Right hindlimb (tissue), 1 donor: ENCODE measurements around the gene CHD2.
"Not testable (repeated sequence)": the region's sequence is repeated elsewhere in the genome, so short reads cannot be mapped to it uniquely, and the experiment has no call there.

ENCODE experiments used
- DNase-seq: peaks from one replicate; pipeline ENCODE4 v3.0.0-alpha.2; 2018

CHD2 gene

GRCh38 chr15:92906563-92907081 is 6.5 kb downstream of the CHD2 start:
- DNase-seq, result no peak

- no peak for DNase-seq
Measured at GRCh38 chr15:92907229-92907628, 7.1 kb downstream of the CHD2 start.

- DNase-seq, result no peak
Measured at GRCh38 chr15:92907896-92908712, 8.0 kb downstream of the CHD2 start.

- no peak for DNase-seq
Measured at GRCh38 chr15:92908713-92909057, 8.6 kb downstream of the CHD2 start.

- DNase-seq, result no peak
Measured at GRCh38 chr15:92909136-92909781, 9.1 kb downstream of the CHD2 start.

GRCh38 chr15:92910451-92910850 is 10.3 kb downstream of the CHD2 start:
- no peak for DNase-seq

- no peak for DNase-seq
Measured at GRCh38 chr15:92914103-92914499, 14.0 kb downstream of the CHD2 start.

GRCh38 chr15:92914768-92915221 is 14.7 kb downstream of the CHD2 start:
- DNase-seq, result no peak

- DNase-seq, result no peak
Measured at GRCh38 chr15:92915766-92916435, 15.8 kb downstream of the CHD2 start.

GRCh38 chr15:92917598-92918407 is 17.7 kb downstream of the CHD2 start:
- peak; percentile 93 for DNase-seq

GRCh38 chr15:92918881-92919280 is 18.8 kb downstream of the CHD2 start:
- not testable (repeated sequence) for DNase-seq

- DNase-seq, result no peak
Measured at GRCh38 chr15:92920595-92921161, 20.6 kb downstream of the CHD2 start.

GRCh38 chr15:92921215-92922131 is 21.3 kb downstream of the CHD2 start:
- no peak for DNase-seq

GRCh38 chr15:92922418-92923002 is 22.4 kb downstream of the CHD2 start:
- DNase-seq, result no peak

- DNase-seq, result no peak
Measured at GRCh38 chr15:92924216-92924615, 24.1 kb downstream of the CHD2 start.

- no peak for DNase-seq
Measured at GRCh38 chr15:92925454-92925853, 25.3 kb downstream of the CHD2 start.

- no peak for DNase-seq
Measured at GRCh38 chr15:92928225-92928750, 28.2 kb downstream of the CHD2 start.

GRCh38 chr15:92929002-92929401 is 28.9 kb downstream of the CHD2 start:
- DNase-seq, result no peak

GRCh38 chr15:92930054-92930621 is 30.0 kb downstream of the CHD2 start:
- no peak for DNase-seq

GRCh38 chr15:92930776-92931175 is 30.7 kb downstream of the CHD2 start:
- DNase-seq, result no peak
